OCI-LY1 (cell line): ENCODE measurements around the gene SPRTN.

Source experiments
- EZH2 ChIP-seq: fragments of 200-600 bp; sonication (generic), shearing (Covaris generic); IDR thresholded peaks from 2 replicates; pipeline ENCODE4 v1.8.0; 2017; ENCODE audit warnings: borderline replicate concordance, mixed run types, mild to moderate bottlenecking, antibody characterized with exemption, low read length, moderate library complexity, mixed read lengths
- TF ChIP-seq, protein P1 (sequence below): fragments of 200-600 bp; sonication (generic), shearing (Covaris generic); IDR thresholded peaks from 2 replicates; pipeline ENCODE4 v1.5.1; 2017; ENCODE audit warnings: mild to moderate bottlenecking, antibody characterized with exemption, low read length, moderate library complexity, mixed read lengths

GRCh38 chr1:231385416-231385748 lies 47.3 kb downstream of the SPRTN start:
- TF ChIP-seq, protein P1, sequence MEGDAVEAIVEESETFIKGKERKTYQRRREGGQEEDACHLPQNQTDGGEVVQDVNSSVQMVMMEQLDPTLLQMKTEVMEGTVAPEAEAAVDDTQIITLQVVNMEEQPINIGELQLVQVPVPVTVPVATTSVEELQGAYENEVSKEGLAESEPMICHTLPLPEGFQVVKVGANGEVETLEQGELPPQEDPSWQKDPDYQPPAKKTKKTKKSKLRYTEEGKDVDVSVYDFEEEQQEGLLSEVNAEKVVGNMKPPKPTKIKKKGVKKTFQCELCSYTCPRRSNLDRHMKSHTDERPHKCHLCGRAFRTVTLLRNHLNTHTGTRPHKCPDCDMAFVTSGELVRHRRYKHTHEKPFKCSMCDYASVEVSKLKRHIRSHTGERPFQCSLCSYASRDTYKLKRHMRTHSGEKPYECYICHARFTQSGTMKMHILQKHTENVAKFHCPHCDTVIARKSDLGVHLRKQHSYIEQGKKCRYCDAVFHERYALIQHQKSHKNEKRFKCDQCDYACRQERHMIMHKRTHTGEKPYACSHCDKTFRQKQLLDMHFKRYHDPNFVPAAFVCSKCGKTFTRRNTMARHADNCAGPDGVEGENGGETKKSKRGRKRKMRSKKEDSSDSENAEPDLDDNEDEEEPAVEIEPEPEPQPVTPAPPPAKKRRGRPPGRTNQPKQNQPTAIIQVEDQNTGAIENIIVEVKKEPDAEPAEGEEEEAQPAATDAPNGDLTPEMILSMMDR, result no peak
- TF ChIP-seq EZH2, result no peak
